H9 (cell line): ENCODE measurements around the gene KLC4. TPM values are rescaled to one million over a fixed set of nuclear protein-coding genes. Genes with fewer than 3 reads are reported as not detected.

Experiments used
- DNase-seq: peaks from one replicate; pipeline ENCODE4 v3.0.0-alpha.2; 2017
- H2AFZ ChIP-seq: one replicate; pipeline ENCODE4 v1.6.1; 2013; ENCODE audit warnings: mild to moderate bottlenecking, low read length, control low read depth, moderate library complexity
- H2AK5ac ChIP-seq: 2 replicates; pipeline ENCODE4 v1.6.1; 2013; ENCODE audit warnings: low read length, control low read depth, mixed read lengths; ENCODE audit not compliant: insufficient read length
- H2BK120ac ChIP-seq: one replicate; pipeline ENCODE4 v1.6.1; 2013; ENCODE audit warnings: low read depth, mild to moderate bottlenecking, low read length, control low read depth, inconsistent platforms; ENCODE audit not compliant: poor library complexity, severe bottlenecking
- H2BK12ac ChIP-seq: 2 replicates; pipeline ENCODE4 v1.6.1; 2013; ENCODE audit warnings: low read length, control low read depth, mixed read lengths, low read depth; ENCODE audit not compliant: insufficient read length
- H2BK15ac ChIP-seq: 2 replicates; pipeline ENCODE4 v1.6.1; 2013; ENCODE audit warnings: low read depth, low read length, control low read depth
- H2BK20ac ChIP-seq: one replicate; pipeline ENCODE4 v1.6.1; 2013; ENCODE audit warnings: low read depth, mild to moderate bottlenecking, low read length, control low read depth, inconsistent platforms; ENCODE audit not compliant: poor library complexity, severe bottlenecking
- H2BK5ac ChIP-seq: 2 replicates; pipeline ENCODE4 v1.6.1; 2013; ENCODE audit warnings: low read length, control low read depth, mixed read lengths; ENCODE audit not compliant: insufficient read length
- H3K14ac ChIP-seq: 2 replicates; pipeline ENCODE4 v1.6.1; 2013; ENCODE audit warnings: low read length, control low read depth; ENCODE audit not compliant: insufficient read depth
- H3K18ac ChIP-seq: 2 replicates; pipeline ENCODE4 v1.6.1; 2013; ENCODE audit warnings: low read depth, mild to moderate bottlenecking, mixed read lengths, low read length, control low read depth; ENCODE audit not compliant: insufficient read length
- H3K23ac ChIP-seq: 2 replicates; pipeline ENCODE4 v1.6.1; 2013; ENCODE audit warnings: low read length, control low read depth, mixed read lengths, low read depth; ENCODE audit not compliant: insufficient read length
- H3K23me2 ChIP-seq: 2 replicates; pipeline ENCODE4 v1.6.1; 2013; ENCODE audit warnings: low read depth, mild to moderate bottlenecking, mixed read lengths, low read length, control low read depth; ENCODE audit not compliant: insufficient read length, poor library complexity, severe bottlenecking
- H3K27ac ChIP-seq: 2 replicates; pipeline ENCODE4 v1.5.1; 2013; ENCODE audit warnings: low read length, control low read depth, mixed read lengths, low read depth; ENCODE audit not compliant: insufficient read length
- H3K27me3 ChIP-seq: 2 replicates; pipeline ENCODE4 v1.6.1; 2013; ENCODE audit warnings: low read length, control low read depth, inconsistent platforms; ENCODE audit not compliant: insufficient read depth
- H3K4ac ChIP-seq: 2 replicates; pipeline ENCODE4 v1.6.1; 2013; ENCODE audit warnings: low read depth, mild to moderate bottlenecking, control low read depth, inconsistent platforms, low read length, moderate library complexity
- H3K4me1 ChIP-seq: 2 replicates; pipeline ENCODE4 v1.6.1; 2013; ENCODE audit warnings: low read length, control low read depth, inconsistent platforms; ENCODE audit not compliant: insufficient read depth
- H3K4me2 ChIP-seq: 2 replicates; pipeline ENCODE4 v1.6.1; 2013; ENCODE audit warnings: low read length, control low read depth, mixed read lengths; ENCODE audit not compliant: insufficient read length, insufficient read depth
- H3K56ac ChIP-seq: 2 replicates; pipeline ENCODE4 v1.6.1; 2013; ENCODE audit warnings: low read depth, mild to moderate bottlenecking, mixed read lengths, low read length, control low read depth; ENCODE audit not compliant: insufficient read length
- H3K79me1 ChIP-seq: 2 replicates; pipeline ENCODE4 v1.6.1; 2013; ENCODE audit warnings: low read depth, mild to moderate bottlenecking, moderate library complexity, low read length, control low read depth, inconsistent platforms; ENCODE audit not compliant: insufficient read depth, poor library complexity, severe bottlenecking
- H3K79me2 ChIP-seq: 2 replicates; pipeline ENCODE4 v1.6.1; 2013; ENCODE audit warnings: low read length, control low read depth, inconsistent platforms; ENCODE audit not compliant: insufficient read depth
- H3K9ac ChIP-seq: 2 replicates; pipeline ENCODE4 v1.6.1; 2013; ENCODE audit warnings: low read length, control low read depth, mixed read lengths; ENCODE audit not compliant: insufficient read length; ENCODE audit errors: extremely low read depth
- H3K9me3 ChIP-seq: one replicate; pipeline ENCODE4 v1.6.1; 2013; ENCODE audit warnings: low read depth, low read length, inconsistent platforms; ENCODE audit not compliant: control insufficient read depth
- H3T11ph ChIP-seq: one replicate; pipeline ENCODE4 v1.6.1; 2013; ENCODE audit warnings: mild to moderate bottlenecking, low read length, control low read depth, inconsistent platforms
- H4K20me1 ChIP-seq: one replicate; pipeline ENCODE4 v1.6.1; 2013; ENCODE audit not compliant: control insufficient read depth, insufficient read length, insufficient read depth
- H4K5ac ChIP-seq: 2 replicates; pipeline ENCODE4 v1.6.1; 2013; ENCODE audit warnings: low read depth, mild to moderate bottlenecking, mixed read lengths, low read length, control low read depth; ENCODE audit not compliant: insufficient read length
- H4K8ac ChIP-seq: replicated peaks from 2 replicates; pipeline ENCODE4 v1.6.1; 2013; ENCODE audit warnings: low read length, control low read depth, mixed read lengths, low read depth; ENCODE audit not compliant: insufficient read length
- H4K91ac ChIP-seq: 2 replicates; pipeline ENCODE4 v1.6.1; 2013; ENCODE audit warnings: low read depth, mild to moderate bottlenecking, moderate library complexity, mixed read lengths, low read length, control low read depth; ENCODE audit not compliant: insufficient read length
- H3K27ac Mint-ChIP-seq, 3 experiments: 2 replicates in 2 of 3; 3 replicates in 1 of 3; pipeline ENCODE4 v1.8.0; 2020 to 2021; ENCODE audit warnings: mixed read lengths in 3 of 3, mild to moderate bottlenecking in 1 of 3, moderate library complexity in 1 of 3
- H3K27me3 Mint-ChIP-seq: 2 replicates; pipeline ENCODE4 v1.8.0; 2021; ENCODE audit warnings: low read depth, mild to moderate bottlenecking, moderate library complexity, mixed read lengths
- H3K36me3 Mint-ChIP-seq, 3 experiments: 2 replicates in 2 of 3; 3 replicates in 1 of 3; pipeline ENCODE4 v1.8.0; 2020 to 2021; ENCODE audit warnings: low read depth in 3 of 3, mixed read lengths in 3 of 3; ENCODE audit not compliant: insufficient read depth in 1 of 3
- H3K4me1 Mint-ChIP-seq, 2 experiments: 2 replicates each; pipeline ENCODE4 v1.8.0; 2020; ENCODE audit warnings: mixed read lengths in 2 of 2
- H3K4me3 Mint-ChIP-seq, 2 experiments: 2 replicates in 1 of 2; 3 replicates in 1 of 2; pipeline ENCODE4 v1.8.0; 2020 to 2021; ENCODE audit warnings: mild to moderate bottlenecking in 2 of 2, mixed read lengths in 2 of 2, moderate library complexity in 1 of 2
- H3K9me3 Mint-ChIP-seq, 2 experiments: 2 replicates in 1 of 2; 3 replicates in 1 of 2; pipeline ENCODE4 v1.8.0; 2020; ENCODE audit warnings: mild to moderate bottlenecking in 2 of 2, mixed read lengths in 2 of 2, moderate library complexity in 1 of 2
- WGBS: extraction: QIAGEN DNeasy Blood & Tissue Kit; methylation state at CpG from one replicate; pipeline ENCODE4 v1.1.7; 2013; ENCODE audit warnings: missing lambda C conversion rate, low lambda C conversion rate, mixed read lengths; ENCODE audit not compliant: insufficient read length; ENCODE audit errors: extremely low coverage; 5-methylcytosine and 5-hydroxymethylcytosine counted together
- total RNA-seq: library from RNA; stranded (reverse); gene quantifications from 2 replicates; pipeline ENCODE4 v1.2.1, GENCODE V29; 2021
- TF ChIP-seq, protein P1 (sequence below): fragments of 200-600 bp; sonication (generic); conservative IDR thresholded peaks from 3 replicates; pipeline ENCODE4 v1.8.0; 2021; ENCODE audit warnings: antibody characterized with exemption, mild to moderate bottlenecking

The KLC4 gene
- total RNA-seq, 1 experiment from 2014 or later = 29.7 TPM

DNA sequence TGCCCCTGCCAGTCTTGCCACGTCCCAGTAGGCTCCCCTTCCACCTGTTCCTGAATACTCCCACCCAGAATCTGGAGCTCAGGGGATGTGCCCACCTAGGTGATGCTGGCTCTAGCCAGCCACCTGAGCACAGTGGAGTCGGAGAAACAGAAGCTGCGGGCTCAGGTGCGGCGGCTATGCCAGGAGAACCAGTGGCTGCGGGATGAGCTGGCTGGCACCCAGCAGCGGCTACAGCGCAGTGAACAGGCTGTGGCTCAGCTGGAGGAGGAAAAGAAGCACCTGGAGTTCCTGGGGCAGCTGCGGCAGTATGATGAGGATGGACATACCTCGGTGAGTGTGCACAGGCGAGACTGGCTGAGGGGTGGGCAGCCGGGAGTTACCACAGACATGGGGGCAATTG lies 3.4 kb downstream of the KLC4 start:
- H2BK15ac ChIP-seq = no peak overlapping the region
- no peaks in the 10 kb centered on the region for H3K23me2 ChIP-seq
- H3K18ac ChIP-seq = no peak overlapping the region
- no peak overlapping the region for H3K4ac ChIP-seq
- H3K9ac ChIP-seq = no peak overlapping the region
- H2AK5ac ChIP-seq = no peak overlapping the region
- no peak overlapping the region for H3K23ac ChIP-seq
- no peak overlapping the region for H4K91ac ChIP-seq
- H3K9me3 Mint-ChIP-seq = no peaks in the 10 kb centered on the region
- no peak overlapping the region for H2AFZ ChIP-seq
- no peak overlapping the region for H2BK5ac ChIP-seq
- 0 out of 2 replicates have a peak, but pooled peaks cover 4% of the 10 kb centered on the region for H3K4me1 ChIP-seq
- peaks cover 16 to 22% of the 10 kb centered on the region in 2 experiments for H3K4me1 Mint-ChIP-seq
- no peak overlapping the region for H3K4me2 ChIP-seq
- no CpG with 5 or more reads among the region's 12 CpGs for WGBS
- H3K79me1 ChIP-seq = peaks cover 3% of the 10 kb centered on the region
- H3K27ac Mint-ChIP-seq = no peak overlapping the region
- H3K27me3 Mint-ChIP-seq = no peaks in the 10 kb centered on the region
- H3K36me3 Mint-ChIP-seq = peaks cover 8 to 26% (median 17%) of the 10 kb centered on the region in 3 experiments; a peak in 6 of 7 replicates
- H2BK120ac ChIP-seq = no peak overlapping the region
- no peaks in the 10 kb centered on the region for H3K27me3 ChIP-seq
- no peaks in the 10 kb centered on the region for H3K9me3 ChIP-seq
- H3K27ac ChIP-seq = no peak overlapping the region
- no peak overlapping the region for H4K8ac ChIP-seq
- no peak for DNase-seq
- no peak overlapping the region for H3K56ac ChIP-seq
- no peaks in the 10 kb centered on the region for H4K20me1 ChIP-seq
- no peak overlapping the region for H3K14ac ChIP-seq
- no peak overlapping the region for H4K5ac ChIP-seq
- no peak overlapping the region for H2BK12ac ChIP-seq
- no peak overlapping the region for H3T11ph ChIP-seq
- no peak overlapping the region for H3K4me3 Mint-ChIP-seq
- TF ChIP-seq, protein P1, sequence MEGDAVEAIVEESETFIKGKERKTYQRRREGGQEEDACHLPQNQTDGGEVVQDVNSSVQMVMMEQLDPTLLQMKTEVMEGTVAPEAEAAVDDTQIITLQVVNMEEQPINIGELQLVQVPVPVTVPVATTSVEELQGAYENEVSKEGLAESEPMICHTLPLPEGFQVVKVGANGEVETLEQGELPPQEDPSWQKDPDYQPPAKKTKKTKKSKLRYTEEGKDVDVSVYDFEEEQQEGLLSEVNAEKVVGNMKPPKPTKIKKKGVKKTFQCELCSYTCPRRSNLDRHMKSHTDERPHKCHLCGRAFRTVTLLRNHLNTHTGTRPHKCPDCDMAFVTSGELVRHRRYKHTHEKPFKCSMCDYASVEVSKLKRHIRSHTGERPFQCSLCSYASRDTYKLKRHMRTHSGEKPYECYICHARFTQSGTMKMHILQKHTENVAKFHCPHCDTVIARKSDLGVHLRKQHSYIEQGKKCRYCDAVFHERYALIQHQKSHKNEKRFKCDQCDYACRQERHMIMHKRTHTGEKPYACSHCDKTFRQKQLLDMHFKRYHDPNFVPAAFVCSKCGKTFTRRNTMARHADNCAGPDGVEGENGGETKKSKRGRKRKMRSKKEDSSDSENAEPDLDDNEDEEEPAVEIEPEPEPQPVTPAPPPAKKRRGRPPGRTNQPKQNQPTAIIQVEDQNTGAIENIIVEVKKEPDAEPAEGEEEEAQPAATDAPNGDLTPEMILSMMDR = no peak
- peaks cover 9% of the 10 kb centered on the region; the same call in 1 of the 2 replicates for H3K79me2 ChIP-seq
- H2BK20ac ChIP-seq = no peak overlapping the region
